ENCODE data around the gene OR2A12.
"Not testable (repeated sequence)": the region's sequence is repeated elsewhere in the genome, so short reads cannot be mapped to it uniquely, and the experiment has no call there.

Gene OR2A12, protein sequence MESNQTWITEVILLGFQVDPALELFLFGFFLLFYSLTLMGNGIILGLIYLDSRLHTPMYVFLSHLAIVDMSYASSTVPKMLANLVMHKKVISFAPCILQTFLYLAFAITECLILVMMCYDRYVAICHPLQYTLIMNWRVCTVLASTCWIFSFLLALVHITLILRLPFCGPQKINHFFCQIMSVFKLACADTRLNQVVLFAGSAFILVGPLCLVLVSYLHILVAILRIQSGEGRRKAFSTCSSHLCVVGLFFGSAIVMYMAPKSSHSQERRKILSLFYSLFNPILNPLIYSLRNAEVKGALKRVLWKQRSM

DNA sequence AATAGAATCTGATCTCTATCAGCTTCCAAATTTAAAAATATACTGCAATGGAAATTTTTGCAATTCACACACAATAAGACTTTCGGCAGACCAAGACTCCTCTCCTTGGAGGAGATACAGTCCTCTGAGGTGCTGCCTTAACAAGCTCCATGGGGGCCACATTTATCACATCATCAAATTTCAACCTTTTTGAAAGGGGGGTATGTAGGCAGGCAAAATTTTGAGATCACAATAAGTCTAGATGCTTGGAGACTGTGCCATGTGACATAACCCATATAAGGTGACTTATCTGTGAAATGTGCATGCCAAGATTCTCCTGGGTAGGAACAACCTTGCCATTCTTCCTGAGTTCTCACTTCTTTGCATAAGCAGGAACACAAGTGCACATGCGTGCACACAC lies at the start of gene OR2A12:
OR2A12 (plus strand) TSS at position 301 of the 400 bp plus-strand sequence. CDS start 8,830 bp downstream, outside the sequence.
- Mint-ChIP-seq H3K27me3 (peaks cover 6% of the 10 kb centered on the region), H3K4me3 (no peak within 1 kb of the TSS), H3K9me3 (peaks cover 6% of the 10 kb centered on the region), H3K27ac (no peak within 1 kb of the TSS), H3K36me3 (ENCODE audit: low read depth) (no peaks in the 10 kb centered on the region), H3K4me1 (ENCODE audit: low read depth) (no peaks in the 10 kb centered on the region)
- DNase-seq = no peak

DNA sequence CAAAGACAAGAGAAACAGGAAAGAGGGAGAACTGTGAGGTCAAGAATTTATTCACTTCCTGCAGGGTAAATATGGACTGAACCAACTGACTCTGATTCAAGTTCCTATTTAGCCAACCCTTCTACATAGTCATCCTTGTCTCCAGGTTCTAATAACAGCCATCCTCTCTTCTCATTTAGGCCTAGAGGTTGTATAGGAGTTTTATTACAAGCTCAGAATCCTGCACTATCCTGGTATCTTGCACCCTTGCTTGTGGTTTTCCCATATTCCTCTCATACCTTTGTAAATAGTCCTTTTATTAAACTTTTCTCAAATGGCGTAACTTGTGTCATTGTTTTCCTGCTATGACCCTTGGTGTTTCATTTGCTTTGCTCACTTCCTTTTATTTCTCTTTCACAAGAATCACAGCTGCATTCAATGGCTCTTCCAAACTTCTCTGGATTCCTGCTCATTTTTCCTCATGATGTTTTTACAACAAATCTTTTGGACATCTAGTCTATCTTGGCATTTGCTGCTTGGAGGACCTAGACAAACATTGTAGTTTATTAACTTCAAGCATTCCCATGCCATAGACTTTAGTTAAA lies 49.7 kb upstream of the OR2A12 start:
- Mint-ChIP-seq H3K27me3 (peaks cover 34% of the 10 kb centered on the region), H3K4me1 (ENCODE audit: low read depth) (no peaks in the 10 kb centered on the region), H3K36me3 (ENCODE audit: low read depth) (no peaks in the 10 kb centered on the region), H3K4me3 (no peak overlapping the region), H3K27ac (no peak overlapping the region), H3K9me3 (no peaks in the 10 kb centered on the region)
- DNase-seq = no peak

DNA sequence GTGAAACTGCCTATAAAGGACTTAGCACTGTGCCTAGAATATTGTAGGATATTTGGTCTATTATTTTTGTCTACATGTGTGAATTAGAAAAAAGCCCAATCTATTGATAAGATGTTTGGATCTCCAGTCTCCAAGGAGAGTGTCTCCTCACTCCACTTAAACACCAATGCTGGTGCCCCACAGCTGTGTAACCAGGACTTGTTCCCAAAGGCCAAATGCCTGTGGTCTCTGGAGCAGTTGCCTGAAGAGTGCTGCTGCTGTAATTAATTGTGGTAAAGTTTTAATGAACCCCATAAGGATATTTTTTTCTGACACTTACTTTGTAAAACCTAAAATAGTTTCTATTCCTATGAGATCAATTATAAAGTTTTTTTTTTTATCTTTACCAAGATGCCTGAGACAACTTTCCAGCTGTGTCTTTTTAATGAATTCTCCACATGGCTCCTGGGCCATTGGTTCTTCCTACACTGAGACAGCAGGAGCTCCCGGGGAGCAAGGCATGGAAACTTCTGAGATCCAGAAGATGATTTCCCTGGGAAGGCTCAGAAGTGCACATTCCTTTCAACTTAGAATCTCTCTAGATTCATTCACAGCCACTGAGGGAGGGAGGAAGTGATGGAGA lies 48.6 kb upstream of the OR2A12 start:
- Mint-ChIP-seq H3K27ac (no peak overlapping the region), H3K36me3 (ENCODE audit: low read depth) (no peaks in the 10 kb centered on the region), H3K4me1 (ENCODE audit: low read depth) (no peaks in the 10 kb centered on the region), H3K9me3 (no peaks in the 10 kb centered on the region), H3K4me3 (no peak overlapping the region), H3K27me3 (peaks cover 27% of the 10 kb centered on the region)
- no peak for DNase-seq

DNA sequence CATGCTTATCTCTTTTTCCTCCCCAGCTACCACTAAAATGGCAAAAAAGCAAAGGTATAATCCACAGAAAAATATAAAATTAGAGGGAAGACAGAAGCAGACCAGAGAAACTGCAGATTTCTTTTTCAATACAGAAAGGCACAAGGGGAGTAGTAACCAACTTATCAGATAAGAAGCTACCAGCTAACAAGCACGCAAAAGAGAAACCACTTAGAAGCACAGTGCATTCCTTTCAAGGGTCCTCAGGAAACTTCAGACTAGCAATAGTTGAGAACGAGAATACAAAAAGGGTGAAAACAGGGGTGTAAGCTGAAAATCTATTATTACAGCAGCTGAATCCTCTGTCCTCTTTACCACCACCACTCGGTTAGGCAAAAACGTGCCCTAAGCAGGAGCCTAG lies 47.2 kb upstream of the OR2A12 start:
- Mint-ChIP-seq H3K27me3 (peaks cover 15% of the 10 kb centered on the region), H3K9me3 (no peaks in the 10 kb centered on the region), H3K36me3 (ENCODE audit: low read depth) (no peaks in the 10 kb centered on the region), H3K4me3 (no peak overlapping the region), H3K4me1 (ENCODE audit: low read depth) (no peaks in the 10 kb centered on the region), H3K27ac (no peak overlapping the region)
- no peak for DNase-seq

DNA sequence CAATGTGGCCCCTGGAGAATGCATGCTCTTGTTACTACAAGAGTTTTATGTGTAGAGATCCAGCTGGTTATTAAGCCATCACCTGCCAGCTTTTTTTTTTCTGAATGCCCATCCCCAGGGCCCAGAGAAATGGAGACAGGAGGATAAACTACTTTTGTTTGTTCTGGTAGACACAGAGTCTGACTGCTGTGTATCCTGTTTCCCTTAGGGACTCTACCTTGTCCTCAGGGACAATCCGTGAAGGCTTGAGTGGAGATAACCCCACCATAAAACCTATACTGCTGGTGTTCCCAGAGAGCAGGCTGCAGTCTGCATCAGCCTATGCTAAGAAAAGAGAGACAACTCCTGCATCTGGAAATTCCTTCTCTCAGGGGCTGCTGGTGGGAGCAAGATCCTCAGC lies 37.4 kb upstream of the OR2A12 start, which contains the start of gene OR2A5:
OR2A5 (plus strand) TSS at position 301 of the 400 bp plus-strand sequence. CDS start 1,454 bp downstream, outside the sequence.
- no peak within 1 kb of the TSS for H3K4me3 Mint-ChIP-seq
- no peak for DNase-seq
- no peaks in the 10 kb centered on the region for H3K4me1 Mint-ChIP-seq (ENCODE audit: low read depth)
- H3K27me3 Mint-ChIP-seq = peaks cover 23% of the 10 kb centered on the region
- no peaks in the 10 kb centered on the region for H3K36me3 Mint-ChIP-seq (ENCODE audit: low read depth)
- H3K27ac Mint-ChIP-seq = no peak within 1 kb of the TSS
- H3K9me3 Mint-ChIP-seq = no peaks in the 10 kb centered on the region

DNA sequence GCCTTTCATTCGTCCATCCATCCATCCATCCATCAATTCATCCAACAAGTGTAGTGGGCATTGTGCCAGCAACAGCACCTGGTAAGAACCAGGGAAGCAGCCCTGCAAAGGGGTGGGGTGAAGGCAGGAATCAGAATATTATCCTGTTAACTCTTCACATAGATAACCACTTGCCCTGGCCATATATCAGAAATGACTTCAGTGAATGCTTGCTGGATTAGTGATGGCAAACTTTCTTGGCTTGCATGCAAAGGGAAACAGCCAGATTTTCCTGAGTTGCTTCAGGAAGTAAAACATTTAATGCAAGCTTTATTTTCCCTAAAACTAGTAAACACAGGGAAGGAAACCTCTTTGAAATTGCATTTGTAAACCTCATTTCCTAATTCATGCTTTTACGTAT lies 36.6 kb upstream of the OR2A12 start:
- Mint-ChIP-seq H3K36me3 (ENCODE audit: low read depth) (no peaks in the 10 kb centered on the region), H3K4me3 (no peak overlapping the region), H3K27me3 (peaks cover 28% of the 10 kb centered on the region)

DNA sequence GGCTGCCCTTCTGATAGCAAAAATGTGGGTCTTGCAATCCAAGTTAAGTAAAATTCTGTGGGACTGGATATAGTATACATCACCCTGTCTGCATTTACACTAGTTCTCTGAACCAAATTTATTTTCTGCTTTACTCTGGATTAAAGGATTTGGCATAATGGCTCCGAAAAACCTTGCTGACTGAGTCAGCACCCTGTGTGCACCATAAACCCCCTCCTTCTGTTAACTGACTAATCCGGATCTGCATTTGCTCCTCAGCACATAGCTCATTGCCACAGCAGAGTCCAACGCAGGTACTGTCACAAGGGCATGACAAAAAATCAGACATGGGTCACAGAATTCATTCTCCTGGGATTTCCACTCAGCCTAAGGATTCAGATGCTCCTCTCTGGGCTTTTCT lies 36.0 kb upstream of the OR2A12 start:
- Mint-ChIP-seq H3K4me1 (ENCODE audit: low read depth) (no peaks in the 10 kb centered on the region), H3K9me3 (no peaks in the 10 kb centered on the region), H3K27me3 (peaks cover 28% of the 10 kb centered on the region), H3K4me3 (no peak overlapping the region), H3K36me3 (ENCODE audit: low read depth) (no peaks in the 10 kb centered on the region), H3K27ac (no peak overlapping the region)
- no peak for DNase-seq

More for the DNA sequence above, 36.6 kb upstream of the OR2A12 start:
- Mint-ChIP-seq H3K27ac (no peak overlapping the region), H3K9me3 (no peaks in the 10 kb centered on the region), H3K4me1 (ENCODE audit: low read depth) (no peaks in the 10 kb centered on the region)
- DNase-seq = no peak

DNA sequence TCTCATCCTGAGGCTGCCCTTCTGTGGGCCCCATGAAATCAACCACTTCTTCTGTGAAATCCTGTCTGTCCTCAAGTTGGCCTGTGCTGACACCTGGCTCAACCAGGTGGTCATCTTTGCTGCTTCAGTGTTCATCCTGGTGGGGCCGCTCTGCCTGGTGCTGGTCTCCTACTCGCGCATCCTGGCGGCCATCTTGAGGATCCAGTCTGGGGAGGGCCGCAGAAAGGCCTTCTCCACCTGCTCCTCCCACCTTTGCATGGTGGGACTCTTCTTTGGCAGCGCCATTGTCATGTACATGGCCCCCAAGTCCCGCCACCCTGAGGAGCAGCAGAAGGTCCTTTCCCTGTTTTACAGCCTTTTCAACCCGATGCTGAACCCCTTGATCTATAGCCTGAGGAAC lies 35.2 kb upstream of the OR2A12 start:
- not testable (repeated sequence) for H3K4me3 Mint-ChIP-seq; DNase-seq; H3K9me3 Mint-ChIP-seq; H3K27ac Mint-ChIP-seq; H3K36me3 Mint-ChIP-seq (ENCODE audit: low read depth); H3K4me1 Mint-ChIP-seq (ENCODE audit: low read depth)
- peaks cover 31% of the 10 kb centered on the region for H3K27me3 Mint-ChIP-seq

DNA sequence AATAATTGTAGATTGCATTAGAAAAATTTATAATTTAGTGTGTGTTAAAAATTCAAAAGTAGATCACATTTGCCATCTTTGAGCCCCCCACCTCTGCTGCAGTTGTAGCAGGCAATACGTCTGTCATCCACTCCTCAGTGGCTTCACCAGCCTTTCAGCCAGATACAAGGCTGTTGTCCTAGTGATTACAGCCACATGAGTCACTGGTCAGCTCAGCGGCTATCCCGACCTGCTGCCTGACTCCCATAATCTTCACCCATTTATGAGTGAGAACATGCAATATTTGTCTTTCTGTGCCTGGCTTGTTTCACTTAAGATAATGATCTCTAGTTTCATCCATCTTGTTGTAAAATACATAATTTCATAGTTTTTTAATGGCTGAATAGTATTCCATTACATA lies 28.1 kb upstream of the OR2A12 start:
- Mint-ChIP-seq H3K27ac (no peak overlapping the region), H3K4me3 (no peak overlapping the region), H3K4me1 (ENCODE audit: low read depth) (no peaks in the 10 kb centered on the region), H3K27me3 (peaks cover 23% of the 10 kb centered on the region), H3K9me3 (peaks cover 6% of the 10 kb centered on the region), H3K36me3 (ENCODE audit: low read depth) (no peaks in the 10 kb centered on the region)
- no peak for DNase-seq

DNA sequence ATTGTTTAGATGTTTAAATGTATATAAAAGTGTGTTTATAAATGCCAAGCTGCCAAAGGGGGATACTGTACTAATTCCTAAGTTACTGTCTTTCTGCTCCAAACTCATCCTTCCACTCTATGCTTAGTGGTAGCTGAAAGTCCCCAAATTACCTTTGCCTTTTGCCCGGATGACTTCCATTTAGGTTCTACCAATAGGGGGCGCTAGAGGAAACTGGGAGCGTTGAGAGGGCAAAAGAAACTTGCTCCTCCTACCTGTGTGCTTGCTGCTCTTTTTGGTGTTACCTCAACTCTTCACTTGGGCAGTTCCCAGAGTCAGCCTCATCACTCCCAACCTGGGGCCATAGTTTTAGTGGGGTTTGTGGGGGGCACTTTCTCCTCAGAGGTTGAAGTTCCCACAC lies 22.4 kb upstream of the OR2A12 start:
- peaks cover 29% of the 10 kb centered on the region for H3K27me3 Mint-ChIP-seq

DNA sequence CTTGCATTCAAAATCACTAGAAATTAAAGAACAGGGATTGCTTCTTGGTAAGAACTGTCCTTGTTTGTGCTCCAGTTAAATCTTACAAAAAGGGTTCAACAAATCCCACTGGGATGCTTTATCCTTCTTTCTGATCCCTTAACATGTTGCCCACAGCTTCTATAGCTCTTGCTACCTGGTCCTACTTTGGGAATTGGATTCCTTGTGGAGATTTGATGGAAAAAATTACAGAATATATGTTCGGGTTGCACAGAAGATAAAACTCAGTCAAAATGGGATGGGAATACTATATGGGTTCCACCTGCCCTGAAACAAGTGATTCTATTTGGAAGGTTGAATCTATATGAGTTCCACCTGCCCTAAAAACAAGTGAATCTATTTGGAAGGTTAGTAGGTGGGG lies 16.6 kb upstream of the OR2A12 start, which contains the start of gene OR2A25:
OR2A25 (plus strand) TSS at position 301 of the 400 bp plus-strand sequence. CDS start 4,409 bp downstream, outside the sequence.
- H3K27me3 Mint-ChIP-seq = peaks cover 16% of the 10 kb centered on the region
- H3K4me3 Mint-ChIP-seq = no peak within 1 kb of the TSS
- H3K36me3 Mint-ChIP-seq (ENCODE audit: low read depth) = no peaks in the 10 kb centered on the region
- H3K9me3 Mint-ChIP-seq = no peaks in the 10 kb centered on the region
- no peak within 1 kb of the TSS for H3K27ac Mint-ChIP-seq
- no peaks in the 10 kb centered on the region for H3K4me1 Mint-ChIP-seq (ENCODE audit: low read depth)
- DNase-seq = no peak

More for the DNA sequence above, 22.4 kb upstream of the OR2A12 start:
- no peak for DNase-seq
- no peak overlapping the region for H3K27ac Mint-ChIP-seq
- H3K4me1 Mint-ChIP-seq (ENCODE audit: low read depth) = no peaks in the 10 kb centered on the region
- H3K36me3 Mint-ChIP-seq (ENCODE audit: low read depth) = no peaks in the 10 kb centered on the region
- peaks cover 6% of the 10 kb centered on the region for H3K9me3 Mint-ChIP-seq
- no peak overlapping the region for H3K4me3 Mint-ChIP-seq

DNA sequence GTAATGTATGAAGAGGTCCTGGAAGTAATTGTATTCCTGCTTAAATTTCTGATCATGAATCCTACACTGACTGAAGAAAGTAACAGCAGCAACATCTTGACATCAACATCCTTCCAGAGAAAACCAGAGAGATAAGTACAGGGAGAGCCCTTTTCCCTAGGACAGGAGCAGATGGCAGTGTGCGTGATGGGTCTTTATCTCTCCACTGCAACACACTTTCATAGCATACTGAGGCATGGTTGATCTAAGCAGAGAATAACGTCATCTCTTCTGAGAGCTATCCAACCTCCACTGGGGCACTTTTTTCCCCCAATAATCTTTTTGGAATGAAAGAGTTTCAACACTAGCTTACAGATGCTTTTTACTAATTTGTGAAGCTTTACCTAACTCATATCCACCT lies 16.1 kb upstream of the OR2A12 start:
- no peaks in the 10 kb centered on the region for H3K36me3 Mint-ChIP-seq (ENCODE audit: low read depth)
- no peak overlapping the region for H3K4me3 Mint-ChIP-seq
- no peak for DNase-seq
- H3K27ac Mint-ChIP-seq = no peak overlapping the region
- no peaks in the 10 kb centered on the region for H3K9me3 Mint-ChIP-seq
- peaks cover 17% of the 10 kb centered on the region for H3K27me3 Mint-ChIP-seq
- H3K4me1 Mint-ChIP-seq (ENCODE audit: low read depth) = no peaks in the 10 kb centered on the region

DNA sequence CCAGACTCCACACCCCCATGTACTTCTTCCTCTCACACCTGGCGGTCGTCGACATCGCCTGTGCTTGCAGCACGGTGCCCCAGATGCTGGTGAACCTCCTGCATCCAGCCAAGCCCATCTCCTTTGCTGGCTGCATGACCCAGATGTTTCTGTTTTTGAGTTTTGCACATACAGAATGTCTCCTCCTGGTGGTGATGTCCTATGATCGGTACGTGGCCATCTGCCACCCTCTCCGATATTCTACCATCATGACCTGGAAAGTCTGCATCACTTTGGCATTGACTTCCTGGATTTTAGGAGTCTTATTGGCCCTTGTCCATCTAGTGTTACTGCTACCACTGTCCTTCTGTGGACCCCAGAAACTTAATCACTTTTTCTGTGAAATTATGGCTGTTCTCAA lies 11.7 kb upstream of the OR2A12 start:
- H3K36me3 Mint-ChIP-seq (ENCODE audit: low read depth) = no peaks in the 10 kb centered on the region
- H3K4me3 Mint-ChIP-seq = no peak overlapping the region
- H3K4me1 Mint-ChIP-seq (ENCODE audit: low read depth) = no peaks in the 10 kb centered on the region
- H3K27me3 Mint-ChIP-seq = peaks cover 11% of the 10 kb centered on the region
- no peak for DNase-seq
- H3K9me3 Mint-ChIP-seq = no peaks in the 10 kb centered on the region
- no peak overlapping the region for H3K27ac Mint-ChIP-seq

DNA sequence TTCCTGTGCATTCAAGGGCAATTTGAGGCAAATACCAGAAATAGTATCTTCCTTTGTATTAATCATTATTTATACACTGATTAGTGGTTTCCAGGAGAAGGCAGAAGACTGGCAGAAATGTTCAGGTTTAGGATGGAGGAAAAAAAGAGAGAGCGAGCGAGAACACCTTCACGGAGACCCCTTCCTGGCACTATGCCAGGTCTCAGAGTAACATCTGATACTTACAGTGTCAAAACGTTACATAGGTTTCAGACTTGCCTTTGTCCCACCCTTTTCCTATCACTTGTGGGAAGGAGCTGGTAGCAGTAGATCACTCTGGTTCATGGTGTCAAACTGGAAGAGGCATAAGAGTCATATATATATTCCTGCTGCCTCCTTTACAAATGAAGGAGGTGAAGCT lies 652 bp downstream of the OR2A12 start:
- Mint-ChIP-seq H3K4me1 (ENCODE audit: low read depth) (no peaks in the 10 kb centered on the region), H3K27me3 (peaks cover 7% of the 10 kb centered on the region), H3K9me3 (peaks cover 6% of the 10 kb centered on the region)

DNA sequence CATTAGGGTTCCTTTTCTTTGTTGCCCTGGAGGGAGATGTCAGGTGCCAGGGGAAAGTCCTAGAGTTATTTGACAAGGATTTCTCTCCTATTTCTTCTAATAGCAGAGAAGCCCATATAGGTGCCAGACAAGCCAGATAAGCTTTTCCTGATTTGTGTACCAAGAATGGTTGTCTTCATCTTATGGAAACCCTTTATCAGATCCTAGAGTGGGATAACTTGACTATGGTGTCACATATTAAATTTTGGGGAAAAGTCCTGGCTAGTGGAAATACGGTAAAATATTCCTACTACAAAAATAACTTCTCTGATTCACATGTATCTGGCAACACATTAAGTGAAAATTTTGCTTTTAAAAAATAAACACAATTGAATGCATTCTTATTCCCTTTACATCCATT lies 1.2 kb downstream of the OR2A12 start:
- H3K4me1 Mint-ChIP-seq (ENCODE audit: low read depth) = no peaks in the 10 kb centered on the region
- H3K4me3 Mint-ChIP-seq = no peak overlapping the region
- H3K27me3 Mint-ChIP-seq = peaks cover 7% of the 10 kb centered on the region

More for the DNA sequence above, 652 bp downstream of the OR2A12 start:
- no peaks in the 10 kb centered on the region for H3K36me3 Mint-ChIP-seq (ENCODE audit: low read depth)
- H3K27ac Mint-ChIP-seq = no peak overlapping the region
- DNase-seq = no peak
- no peak overlapping the region for H3K4me3 Mint-ChIP-seq

More for the DNA sequence above, 1.2 kb downstream of the OR2A12 start:
- H3K36me3 Mint-ChIP-seq (ENCODE audit: low read depth) = no peaks in the 10 kb centered on the region
- no peak for DNase-seq
- H3K27ac Mint-ChIP-seq = no peak overlapping the region
- H3K9me3 Mint-ChIP-seq = peaks cover 6% of the 10 kb centered on the region

All from activated T-cell treated with anti-CD3 and anti-CD28 coated beads, Interleukin-2, amount 50 U/mL, for 24 hours (primary cell).